HCT116 (cell line): ENCODE results near the gene CTU2.

Source experiments
- POLR2A ChIP-seq: IDR thresholded peaks from 2 replicates; pipeline ENCODE4 v1.7.0; 2011; ENCODE audit warnings: borderline replicate concordance; ENCODE audit not compliant: insufficient read depth, insufficient read length; ENCODE audit errors: extremely low read depth
- TF ChIP-seq, protein P1 (sequence below): IDR thresholded peaks from 2 replicates; pipeline ENCODE4 v1.6.1; 2012; ENCODE audit warnings: low read depth
- TF ChIP-seq, protein P2 (sequence below), 3 experiments: fragments of 200-600 bp in 1 of 3; sonication (generic) in 1 of 3; IDR thresholded peaks in 2 of 3; conservative IDR thresholded peaks in 1 of 3; 2 replicates each; pipeline ENCODE4 v1.5.1; 2012 to 2017; ENCODE audit warnings: low read depth in 2 of 3, low read length in 2 of 3, antibody characterized with exemption in 1 of 3, borderline replicate concordance in 1 of 3, control low read depth in 1 of 3, mild to moderate bottlenecking in 1 of 3, mixed read lengths in 1 of 3, mixed run types in 1 of 3, moderate library complexity in 1 of 3; ENCODE audit not compliant: insufficient read depth in 1 of 3

DNA sequence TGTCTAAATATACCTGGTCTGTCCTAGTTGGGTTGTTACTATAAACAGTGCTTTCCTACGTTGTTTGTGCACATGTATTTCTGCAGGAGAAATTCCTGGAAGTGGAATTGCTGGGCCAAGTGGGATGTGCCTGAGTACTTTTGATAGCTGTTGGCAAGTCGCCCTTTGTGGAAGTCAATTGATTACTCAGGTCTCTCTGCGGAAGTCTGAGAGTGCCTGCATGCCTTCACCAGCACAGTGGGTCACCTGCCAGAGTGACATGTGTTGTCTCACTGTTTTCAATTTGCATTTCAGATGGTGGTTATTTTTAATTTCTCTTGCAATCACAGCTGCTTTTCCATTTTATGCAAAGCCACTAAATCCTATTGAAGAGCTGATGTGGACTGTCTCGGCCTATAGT, 41.2 kb upstream of the CTU2 start:
- TF ChIP-seq, protein P1, sequence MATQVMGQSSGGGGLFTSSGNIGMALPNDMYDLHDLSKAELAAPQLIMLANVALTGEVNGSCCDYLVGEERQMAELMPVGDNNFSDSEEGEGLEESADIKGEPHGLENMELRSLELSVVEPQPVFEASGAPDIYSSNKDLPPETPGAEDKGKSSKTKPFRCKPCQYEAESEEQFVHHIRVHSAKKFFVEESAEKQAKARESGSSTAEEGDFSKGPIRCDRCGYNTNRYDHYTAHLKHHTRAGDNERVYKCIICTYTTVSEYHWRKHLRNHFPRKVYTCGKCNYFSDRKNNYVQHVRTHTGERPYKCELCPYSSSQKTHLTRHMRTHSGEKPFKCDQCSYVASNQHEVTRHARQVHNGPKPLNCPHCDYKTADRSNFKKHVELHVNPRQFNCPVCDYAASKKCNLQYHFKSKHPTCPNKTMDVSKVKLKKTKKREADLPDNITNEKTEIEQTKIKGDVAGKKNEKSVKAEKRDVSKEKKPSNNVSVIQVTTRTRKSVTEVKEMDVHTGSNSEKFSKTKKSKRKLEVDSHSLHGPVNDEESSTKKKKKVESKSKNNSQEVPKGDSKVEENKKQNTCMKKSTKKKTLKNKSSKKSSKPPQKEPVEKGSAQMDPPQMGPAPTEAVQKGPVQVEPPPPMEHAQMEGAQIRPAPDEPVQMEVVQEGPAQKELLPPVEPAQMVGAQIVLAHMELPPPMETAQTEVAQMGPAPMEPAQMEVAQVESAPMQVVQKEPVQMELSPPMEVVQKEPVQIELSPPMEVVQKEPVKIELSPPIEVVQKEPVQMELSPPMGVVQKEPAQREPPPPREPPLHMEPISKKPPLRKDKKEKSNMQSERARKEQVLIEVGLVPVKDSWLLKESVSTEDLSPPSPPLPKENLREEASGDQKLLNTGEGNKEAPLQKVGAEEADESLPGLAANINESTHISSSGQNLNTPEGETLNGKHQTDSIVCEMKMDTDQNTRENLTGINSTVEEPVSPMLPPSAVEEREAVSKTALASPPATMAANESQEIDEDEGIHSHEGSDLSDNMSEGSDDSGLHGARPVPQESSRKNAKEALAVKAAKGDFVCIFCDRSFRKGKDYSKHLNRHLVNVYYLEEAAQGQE: no peak
- TF ChIP-seq, protein P2, sequence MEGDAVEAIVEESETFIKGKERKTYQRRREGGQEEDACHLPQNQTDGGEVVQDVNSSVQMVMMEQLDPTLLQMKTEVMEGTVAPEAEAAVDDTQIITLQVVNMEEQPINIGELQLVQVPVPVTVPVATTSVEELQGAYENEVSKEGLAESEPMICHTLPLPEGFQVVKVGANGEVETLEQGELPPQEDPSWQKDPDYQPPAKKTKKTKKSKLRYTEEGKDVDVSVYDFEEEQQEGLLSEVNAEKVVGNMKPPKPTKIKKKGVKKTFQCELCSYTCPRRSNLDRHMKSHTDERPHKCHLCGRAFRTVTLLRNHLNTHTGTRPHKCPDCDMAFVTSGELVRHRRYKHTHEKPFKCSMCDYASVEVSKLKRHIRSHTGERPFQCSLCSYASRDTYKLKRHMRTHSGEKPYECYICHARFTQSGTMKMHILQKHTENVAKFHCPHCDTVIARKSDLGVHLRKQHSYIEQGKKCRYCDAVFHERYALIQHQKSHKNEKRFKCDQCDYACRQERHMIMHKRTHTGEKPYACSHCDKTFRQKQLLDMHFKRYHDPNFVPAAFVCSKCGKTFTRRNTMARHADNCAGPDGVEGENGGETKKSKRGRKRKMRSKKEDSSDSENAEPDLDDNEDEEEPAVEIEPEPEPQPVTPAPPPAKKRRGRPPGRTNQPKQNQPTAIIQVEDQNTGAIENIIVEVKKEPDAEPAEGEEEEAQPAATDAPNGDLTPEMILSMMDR (IDR thresholded peaks at IDR 0.05 in 2 of 3, conservative IDR thresholded peaks at IDR 0.05 in 1 of 3; ENCODE audit: borderline replicate concordance in 1 of 3, insufficient read depth in 1 of 3, low read depth in 2 of 3, low read length in 2 of 3): no peak
- TF ChIP-seq POLR2A: no peak
